Esophagus muscularis mucosa (tissue), 4 donors: Measurements from ENCODE around the gene SLC4A5.

Source experiments
- EP300 ChIP-seq: sonication (generic); formaldehyde crosslinking; IDR thresholded peaks from one replicate; pipeline ENCODE4 v1.6.1; 2017; ENCODE audit warnings: antibody characterized with exemption
- POLR2A ChIP-seq: fragments of 450-650 bp; IDR thresholded peaks from one replicate; pipeline ENCODE4 v1.6.1; 2017; ENCODE audit warnings: antibody characterized with exemption, moderate library complexity, mild to moderate bottlenecking, low read depth
- POLR2AphosphoS5 ChIP-seq, 2 donors: sonication (generic); formaldehyde crosslinking; IDR thresholded peaks; one replicate each; pipeline ENCODE4 v1.6.1; 2017; ENCODE audit warnings: antibody characterized with exemption in 2 of 2
- TF ChIP-seq, protein P1 (sequence below), 3 experiments: fragments of 200-600 bp in 2 of 3; fragments of 450-650 bp in 1 of 3; sonication (generic) in 2 of 3; IDR thresholded peaks; one replicate each; pipeline ENCODE4 v1.5.1; 2017 to 2019; ENCODE audit warnings: antibody characterized with exemption in 3 of 3, mild to moderate bottlenecking in 2 of 3, moderate library complexity in 1 of 3

DNA sequence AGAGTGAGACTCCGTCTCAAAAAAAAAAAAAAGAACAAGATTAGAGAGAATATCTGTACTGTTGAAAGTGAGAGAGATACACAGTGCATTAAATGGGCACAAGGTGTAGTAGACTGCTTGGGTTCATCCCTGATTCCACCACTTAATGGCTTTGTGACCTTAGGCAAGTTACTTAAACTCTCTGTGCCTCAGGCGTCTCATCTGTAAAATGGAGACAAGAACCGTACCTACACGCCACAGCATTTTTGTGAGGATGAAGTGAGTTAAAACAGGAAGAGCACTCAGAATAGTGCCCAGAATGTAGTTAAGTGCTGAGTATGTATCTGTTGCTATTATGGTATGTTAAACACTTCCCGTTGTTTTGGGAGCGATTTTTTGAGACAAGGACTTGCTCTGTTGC lies 80.5 kb downstream of the SLC4A5 start:
- TF ChIP-seq, protein P1, sequence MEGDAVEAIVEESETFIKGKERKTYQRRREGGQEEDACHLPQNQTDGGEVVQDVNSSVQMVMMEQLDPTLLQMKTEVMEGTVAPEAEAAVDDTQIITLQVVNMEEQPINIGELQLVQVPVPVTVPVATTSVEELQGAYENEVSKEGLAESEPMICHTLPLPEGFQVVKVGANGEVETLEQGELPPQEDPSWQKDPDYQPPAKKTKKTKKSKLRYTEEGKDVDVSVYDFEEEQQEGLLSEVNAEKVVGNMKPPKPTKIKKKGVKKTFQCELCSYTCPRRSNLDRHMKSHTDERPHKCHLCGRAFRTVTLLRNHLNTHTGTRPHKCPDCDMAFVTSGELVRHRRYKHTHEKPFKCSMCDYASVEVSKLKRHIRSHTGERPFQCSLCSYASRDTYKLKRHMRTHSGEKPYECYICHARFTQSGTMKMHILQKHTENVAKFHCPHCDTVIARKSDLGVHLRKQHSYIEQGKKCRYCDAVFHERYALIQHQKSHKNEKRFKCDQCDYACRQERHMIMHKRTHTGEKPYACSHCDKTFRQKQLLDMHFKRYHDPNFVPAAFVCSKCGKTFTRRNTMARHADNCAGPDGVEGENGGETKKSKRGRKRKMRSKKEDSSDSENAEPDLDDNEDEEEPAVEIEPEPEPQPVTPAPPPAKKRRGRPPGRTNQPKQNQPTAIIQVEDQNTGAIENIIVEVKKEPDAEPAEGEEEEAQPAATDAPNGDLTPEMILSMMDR (IDR thresholded peaks at IDR 0.05), result no peak
- TF ChIP-seq POLR2AphosphoS5 (IDR thresholded peaks at IDR 0.05) (no peak), POLR2A (no peak), EP300 (no peak)
